H1 (cell line): ENCODE measurements around the gene PLPPR1. TPM values are rescaled to one million over a fixed set of nuclear protein-coding genes. Genes with fewer than 3 reads are reported as not detected.

Experiments
- CTCF ChIA-PET: fragments of 300-600 bp; sonication (Branson Sonifier 250); formaldehyde crosslinking; loops from one replicate; lab custom pipeline; 2021; ENCODE audit not compliant: partially characterized antibody; lab: Charles Lee
- POLR2A ChIA-PET: fragments of 300-600 bp; sonication (Branson Sonifier 250); formaldehyde crosslinking; loops from one replicate; lab custom pipeline; 2021; ENCODE audit warnings: inconsistent platforms; ENCODE audit not compliant: partially characterized antibody; lab: Charles Lee
- DNase-seq, 2 experiments: peaks; one replicate each; pipeline versions ENCODE4 v3.0.0 to v3.0.0-alpha.2; 2010 to 2022; ENCODE audit warnings: low spot score in 2 of 2, low read depth in 1 of 2, mixed read lengths in 1 of 2
- FAIRE-seq: peaks from 2 replicates; lab custom pipeline; 2011; peaks lifted over from hg19 to GRCh38; lab: Jason Lieb, UNC
- H2AFZ ChIP-seq: 2 replicates; pipeline ENCODE4 v1.8.1; 2012; ENCODE audit warnings: low read length, inconsistent platforms
- H2AK5ac ChIP-seq: 2 replicates; pipeline ENCODE4 v1.6.1; 2013; ENCODE audit warnings: low read depth, low read length
- H2BK120ac ChIP-seq: replicated peaks from 2 replicates; pipeline ENCODE3; 2013; ENCODE audit warnings: low read depth, low read length, inconsistent platforms
- H2BK12ac ChIP-seq: 2 replicates; pipeline ENCODE4 v1.6.1; 2013; ENCODE audit warnings: low read depth, low read length
- H2BK15ac ChIP-seq: 2 replicates; pipeline ENCODE4 v1.6.1; 2013; ENCODE audit warnings: low read length
- H2BK20ac ChIP-seq: 2 replicates; pipeline ENCODE4 v1.6.1; 2013; ENCODE audit warnings: low read length
- H2BK5ac ChIP-seq: 2 replicates; pipeline ENCODE4 v1.6.1; 2013; ENCODE audit warnings: low read depth, low read length
- H3K14ac ChIP-seq: 2 replicates; pipeline ENCODE4 v1.6.1; 2013; ENCODE audit warnings: inconsistent platforms; ENCODE audit not compliant: insufficient read length
- H3K18ac ChIP-seq: 2 replicates; pipeline ENCODE4 v1.6.1; 2013; ENCODE audit warnings: low read length; ENCODE audit errors: extremely low read depth
- H3K23ac ChIP-seq: 2 replicates; pipeline ENCODE4 v1.6.1; 2013; ENCODE audit warnings: inconsistent platforms; ENCODE audit not compliant: insufficient read length
- H3K23me2 ChIP-seq: 2 replicates; pipeline ENCODE4 v1.6.1; 2013; ENCODE audit warnings: low read depth, low read length
- H3K27ac ChIP-seq: 2 replicates; pipeline ENCODE4 v1.6.1; 2011; ENCODE audit warnings: low read depth, low read length, inconsistent platforms
- H3K27me3 ChIP-seq, 4 experiments: replicated peaks in 1 of 4; 1 replicate in 1 of 4; 2 replicates in 3 of 4; pipeline versions ENCODE4 v1.6.1 to v1.8.1; 2011 to 2013; ENCODE audit warnings: low read length in 3 of 4, mild to moderate bottlenecking in 3 of 4, inconsistent platforms in 2 of 4, mixed read lengths in 2 of 4, moderate library complexity in 1 of 4; ENCODE audit not compliant: control insufficient read depth in 3 of 4, insufficient read depth in 3 of 4; ENCODE audit errors: extremely low read depth in 1 of 4
- H3K36me3 ChIP-seq, 4 experiments: 2 replicates each; pipeline versions ENCODE4 v1.6.1 to v1.8.1; 2011 to 2013; ENCODE audit warnings: mild to moderate bottlenecking in 4 of 4, low read length in 3 of 4, moderate library complexity in 2 of 4, control low read depth in 1 of 4, inconsistent platforms in 1 of 4; ENCODE audit not compliant: insufficient read depth in 4 of 4, control insufficient read depth in 2 of 4
- H3K4ac ChIP-seq: replicated peaks from 2 replicates; pipeline ENCODE3; 2013; ENCODE audit warnings: low read length, low read depth, mixed read lengths, inconsistent platforms; ENCODE audit not compliant: insufficient read length
- H3K4me1 ChIP-seq, 4 experiments: replicated peaks in 1 of 4; 1 replicate in 1 of 4; 2 replicates in 3 of 4; pipeline versions ENCODE4 v1.6.1 to v1.8.1; 2011 to 2013; ENCODE audit warnings: low read length in 3 of 4, inconsistent platforms in 2 of 4, mixed read lengths in 1 of 4; ENCODE audit not compliant: insufficient read depth in 4 of 4, control insufficient read depth in 3 of 4
- H3K4me2 ChIP-seq, 2 experiments: 2 replicates each; pipeline versions ENCODE4 v1.6.1 to v1.8.1; 2011 to 2013; ENCODE audit warnings: low read depth in 2 of 2, low read length in 2 of 2, control low read depth in 1 of 2, inconsistent platforms in 1 of 2, mild to moderate bottlenecking in 1 of 2; ENCODE audit not compliant: insufficient read depth in 1 of 2
- H3K4me3 ChIP-seq, 4 experiments: fragments of 200-600, 300-600 bp in 1 of 4; sonication (generic), shearing (Covaris generic), sonication (Bioruptor Twin) in 1 of 4; 2 replicates each; pipeline versions ENCODE4 v1.5.1 to v1.8.1; 2011 to 2016; ENCODE audit warnings: low read length in 4 of 4, low read depth in 3 of 4, control low read depth in 2 of 4, inconsistent platforms in 2 of 4, mild to moderate bottlenecking in 2 of 4, mixed read lengths in 1 of 4, moderate library complexity in 1 of 4; ENCODE audit not compliant: insufficient read depth in 2 of 4; ENCODE audit errors: extremely low read depth in 1 of 4
- H3K56ac ChIP-seq: replicated peaks from 2 replicates; pipeline ENCODE3; 2013; ENCODE audit warnings: low read depth, mild to moderate bottlenecking, mixed read lengths, low read length, inconsistent platforms; ENCODE audit not compliant: insufficient read length
- H3K79me1 ChIP-seq: 2 replicates; pipeline ENCODE4 v1.6.1; 2013; ENCODE audit warnings: low read depth, low read length, control low read depth
- H3K79me2 ChIP-seq, 2 experiments: 2 replicates each; pipeline versions ENCODE4 v1.6.1 to v1.8.1; 2012 to 2013; ENCODE audit warnings: low read length in 2 of 2, mild to moderate bottlenecking in 2 of 2, inconsistent platforms in 1 of 2; ENCODE audit not compliant: insufficient read depth in 2 of 2, control insufficient read depth in 1 of 2
- H3K9ac ChIP-seq, 4 experiments: replicated peaks in 1 of 4; 1 replicate in 1 of 4; 2 replicates in 3 of 4; pipeline versions ENCODE4 v1.6.1 to v1.8.1; 2011 to 2013; ENCODE audit warnings: low read depth in 3 of 4, low read length in 3 of 4, control low read depth in 2 of 4, mild to moderate bottlenecking in 2 of 4, moderate library complexity in 2 of 4, inconsistent platforms in 1 of 4; ENCODE audit errors: extremely low read depth in 1 of 4
- H3K9me3 ChIP-seq, 2 experiments: 2 replicates each; pipeline versions ENCODE4 v1.6.1 to v1.8.1; 2012 to 2013; ENCODE audit warnings: mild to moderate bottlenecking in 2 of 2, moderate library complexity in 2 of 2, control low read depth in 1 of 2, inconsistent platforms in 1 of 2, low read depth in 1 of 2, low read length in 1 of 2, mixed read lengths in 1 of 2; ENCODE audit not compliant: insufficient read depth in 2 of 2
- H4K20me1 ChIP-seq, 2 experiments: replicated peaks in 1 of 2; 2 replicates each; pipeline versions ENCODE3 to v1.8.1; 2011 to 2013; ENCODE audit warnings: inconsistent platforms in 2 of 2, low read length in 2 of 2, mild to moderate bottlenecking in 1 of 2; ENCODE audit not compliant: insufficient read depth in 2 of 2, control insufficient read depth in 1 of 2
- H4K5ac ChIP-seq: 2 replicates; pipeline ENCODE4 v1.6.1; 2013; ENCODE audit warnings: low read length, low read depth, mixed read lengths, inconsistent platforms; ENCODE audit not compliant: insufficient read length
- H4K8ac ChIP-seq: 2 replicates; pipeline ENCODE4 v1.8.0; 2013; ENCODE audit warnings: mild to moderate bottlenecking, moderate library complexity, low read length, inconsistent platforms; ENCODE audit not compliant: insufficient read depth; ENCODE audit errors: extremely low read depth
- H4K91ac ChIP-seq: replicated peaks from 2 replicates; pipeline ENCODE3; 2013; ENCODE audit warnings: low read length, mixed read lengths, inconsistent platforms; ENCODE audit not compliant: insufficient read length
- ASH2L ChIP-seq: fragments of 200-600, 300-600 bp; sonication (generic); IDR thresholded peaks from one replicate; pipeline ENCODE4 v1.7.1; 2017; ENCODE audit warnings: low read length
- BCL11A ChIP-seq, 2 experiments: IDR thresholded peaks; one replicate each; pipeline ENCODE4 v1.6.1; 2011; ENCODE audit warnings: low read depth in 2 of 2, low read length in 2 of 2, mild to moderate bottlenecking in 2 of 2
- HDAC6 ChIP-seq: IDR thresholded peaks from one replicate; pipeline ENCODE4 v1.7.1; 2012; ENCODE audit warnings: low read depth, mild to moderate bottlenecking, inconsistent platforms, low read length, moderate library complexity
- JUN ChIP-seq: IDR thresholded peaks from 2 replicates; pipeline ENCODE4 v1.6.1; 2011; ENCODE audit warnings: low read depth, mild to moderate bottlenecking, improper control_type of control experiment, low read length
- KDM1A ChIP-seq: fragments of 200-600, 300-600 bp; sonication (generic); IDR thresholded peaks from 2 replicates; pipeline ENCODE4 v1.7.1; 2016; ENCODE audit warnings: mild to moderate bottlenecking, low read length, borderline replicate concordance
- MAFK ChIP-seq: IDR thresholded peaks from 2 replicates; pipeline ENCODE4 v1.6.1; 2012; ENCODE audit warnings: low read depth, mild to moderate bottlenecking, improper control_type of control experiment, low read length
- PHF8 ChIP-seq: fragments of 200-600 bp; sonication (generic); conservative IDR thresholded peaks from 2 replicates; pipeline ENCODE4 v1.7.1; 2012; ENCODE audit warnings: low read depth, mild to moderate bottlenecking, inconsistent platforms, low read length, moderate library complexity
- POLR2AphosphoS5 ChIP-seq: IDR thresholded peaks from 2 replicates; pipeline ENCODE4 v1.6.1; 2011; ENCODE audit warnings: low read depth, low read length
- RFX5 ChIP-seq: IDR thresholded peaks from 2 replicates; pipeline ENCODE4 v1.6.1; 2011; ENCODE audit warnings: low read depth, low read length, improper control_type of control experiment, borderline replicate concordance
- SAP30 ChIP-seq: fragments of 300-600 bp; sonication (generic); IDR thresholded peaks from 2 replicates; pipeline ENCODE4 v1.7.1; 2012; ENCODE audit warnings: low read length, moderate library complexity, mild to moderate bottlenecking, inconsistent platforms; ENCODE audit not compliant: insufficient read depth, insufficient replicate concordance
- SIRT6 ChIP-seq: IDR thresholded peaks from one replicate; pipeline ENCODE4 v1.7.1; 2012; ENCODE audit warnings: low read length, inconsistent platforms
- SRF ChIP-seq: IDR thresholded peaks from 2 replicates; pipeline ENCODE4 v1.6.1; 2011; ENCODE audit warnings: mild to moderate bottlenecking, low read depth, low read length, moderate library complexity
- TBP ChIP-seq: IDR thresholded peaks from 2 replicates; pipeline ENCODE4 v1.6.1; 2011; ENCODE audit warnings: low read depth, low read length, improper control_type of control experiment
- YY1 ChIP-seq: IDR thresholded peaks from 2 replicates; pipeline ENCODE4 v1.6.1; 2011; ENCODE audit warnings: low read depth, mild to moderate bottlenecking, low read length
- WGBS, 2 experiments: shearing (Covaris generic) in 1 of 2; methylation state at CpG; one replicate each; pipeline versions ENCODE4 v1.1.6 to v1.1.7; 2013 to 2015; ENCODE audit warnings: low lambda C conversion rate in 2 of 2, mixed read lengths in 2 of 2, inconsistent platforms in 1 of 2, low coverage in 1 of 2, missing lambda C conversion rate in 1 of 2; ENCODE audit not compliant: insufficient replicate concordance in 2 of 2, insufficient coverage in 1 of 2, insufficient read length in 1 of 2; ENCODE audit errors: extremely low coverage in 1 of 2, missing lambda C conversion rate in 1 of 2; 5-methylcytosine and 5-hydroxymethylcytosine counted together
- polyA plus RNA-seq, 7 experiments: library from polyadenylated mRNA; depleted of rRNA in 3 of 7; stranded (reverse) in 5 of 7; unstranded in 2 of 7; fragments of >200 nt in 5 of 7; fragments of 200-250 nt in 2 of 7; gene quantifications; 1 replicate in 5 of 7; 2 replicates in 1 of 7; 4 replicates in 1 of 7; pipeline versions ENCODE4 v1.2.1 to v1.2.3, GENCODE V29; 2011 to 2013; ENCODE audit warnings: missing spikeins in 2 of 7, mixed read lengths in 2 of 7
- total RNA-seq: library from RNA; stranded (reverse); fragmentation: NEBNext Ultra II Directional; extraction: Animal tissue kit (Norgen Biotek cat#: 25700); gene quantifications from 2 replicates; pipeline ENCODE4 v1.2.1, GENCODE V29; 2021

PLPPR1 gene
- total and polyA plus RNA-seq, 2 of the 8 experiments (the other 6 are each of a cell fraction or from before 2014, with no cell fraction given) = 1.4 to 1.8 TPM

DNA sequence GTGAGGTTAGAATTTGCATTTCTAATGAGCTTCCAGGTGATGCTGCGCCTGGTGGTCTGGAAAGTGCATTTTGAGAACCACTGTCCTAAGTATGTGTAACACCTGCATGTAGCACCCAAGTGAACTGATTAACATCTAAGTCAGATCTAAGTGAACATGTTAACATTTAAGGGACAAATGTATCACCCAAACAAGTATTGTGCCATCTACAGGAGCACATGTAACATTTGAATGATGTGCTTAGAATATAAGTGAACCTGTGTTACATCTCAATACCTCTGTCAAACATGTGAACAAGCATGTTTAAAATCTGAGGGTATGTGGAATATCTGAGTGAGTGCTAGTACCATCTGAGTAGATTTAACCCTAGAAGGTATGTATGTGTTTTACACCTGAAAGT lies 68.7 kb downstream of the PLPPR1 start:
- H3K4me3 ChIP-seq = no peak overlapping the region
- no peak overlapping the region for H3K56ac ChIP-seq
- H3K27ac ChIP-seq = no peak overlapping the region
- no peak overlapping the region; a peak in 1 of 4 replicates for H3K4me2 ChIP-seq
- peak overlapping the region; percentile 21; the same call in 1 of the 2 replicates for H2BK12ac ChIP-seq
- no peak for FAIRE-seq
- H4K8ac ChIP-seq = no peak overlapping the region
- no peak overlapping the region for H4K91ac ChIP-seq
- no peaks in the 10 kb centered on the region for H4K20me1 ChIP-seq
- peaks cover 3% of the 10 kb centered on the region; the same call in 1 of the 2 replicates for H3K23me2 ChIP-seq
- 0 out of 2 replicates have a peak overlapping the region, but pooled peaks have one; percentile 36 for H2BK5ac ChIP-seq
- H3K4ac ChIP-seq = no peak overlapping the region
- H3K27me3 ChIP-seq = no peaks in the 10 kb centered on the region
- peaks cover 4 to 28% (median 25%) of the 10 kb centered on the region in 4 experiments for H3K4me1 ChIP-seq
- no peak overlapping the region for H3K23ac ChIP-seq
- H3K79me2 ChIP-seq = no peaks in the 10 kb centered on the region
- ChIA-PET CTCF (no interaction called here), POLR2A (no interaction called here)
- no peak overlapping the region for H3K18ac ChIP-seq
- no peak overlapping the region for H2AFZ ChIP-seq
- no peak overlapping the region for H2AK5ac ChIP-seq
- H2BK15ac ChIP-seq = no peak overlapping the region
- H2BK120ac ChIP-seq = peak overlapping the region; percentile 8
- WGBS, 2 experiments = 96% methylated on average over 1 of the region's 1 CpG; no CpG with 5 or more reads in 1 of the 2 experiments
- H3K9me3 ChIP-seq = no peaks in the 10 kb centered on the region
- no peaks in the 10 kb centered on the region for H3K36me3 ChIP-seq
- H3K79me1 ChIP-seq = no peaks in the 10 kb centered on the region
- DNase-seq = no peak
- no peak overlapping the region for H4K5ac ChIP-seq
- H3K9ac ChIP-seq = no peak overlapping the region
- H2BK20ac ChIP-seq = peak overlapping the region; percentile 24; the same call in 1 of the 2 replicates
- H3K14ac ChIP-seq = no peak overlapping the region
- TF ChIP-seq PHF8 (no peak), KDM1A (no peak), HDAC6 (no peak), SIRT6 (no peak), JUN (no peak), RFX5 (no peak), YY1 (no peak), ASH2L (no peak), SAP30 (no peak), POLR2AphosphoS5 (no peak), MAFK (no peak), SRF (no peak), TBP (no peak), BCL11A (IDR thresholded peaks at IDR 0.05; ENCODE audit: low read depth in 2 of 2, low read length in 2 of 2) (no peak)
- TF ChIP-seq, all 59 proteins: peak for 0
